H1 (cell line): ENCODE data around the gene PPCDC. TPM values are rescaled to one million over a fixed set of nuclear protein-coding genes. Genes with fewer than 3 reads are reported as not detected.
A peak's percentile ranks its signal among the peaks of the same experiment; 100 is the strongest.

Experiments
- BACH1 ChIP-seq: IDR thresholded peaks from 2 replicates; pipeline ENCODE4 v1.6.1; 2012; ENCODE audit warnings: low read length, improper control_type of control experiment
- KDM4A ChIP-seq: IDR thresholded peaks from one replicate; pipeline ENCODE4 v1.7.1; 2012; ENCODE audit warnings: low read depth, mild to moderate bottlenecking, moderate library complexity, low read length, inconsistent platforms; ENCODE audit not compliant: severe bottlenecking
- SUZ12 ChIP-seq: fragments of 200-600 bp; sonication (generic); IDR thresholded peaks from 2 replicates; pipeline ENCODE4 v1.6.1; 2012; ENCODE audit warnings: mild to moderate bottlenecking, inconsistent platforms, low read length, moderate library complexity, mixed read lengths
- TEAD4 ChIP-seq: IDR thresholded peaks from 2 replicates; pipeline ENCODE4 v1.6.1; 2012; ENCODE audit warnings: low read depth, low read length, inconsistent platforms, mixed read lengths
- polyA plus RNA-seq, 7 experiments: library from polyadenylated mRNA; depleted of rRNA in 3 of 7; stranded (reverse) in 5 of 7; unstranded in 2 of 7; fragments of >200 nt in 5 of 7; fragments of 200-250 nt in 2 of 7; gene quantifications; 1 replicate in 5 of 7; 2 replicates in 1 of 7; 4 replicates in 1 of 7; pipeline versions ENCODE4 v1.2.1 to v1.2.3, GENCODE V29; 2011 to 2013; ENCODE audit warnings: missing spikeins in 2 of 7, mixed read lengths in 2 of 7
- total RNA-seq: library from RNA; stranded (reverse); fragmentation: NEBNext Ultra II Directional; extraction: Animal tissue kit (Norgen Biotek cat#: 25700); gene quantifications from 2 replicates; pipeline ENCODE4 v1.2.1, GENCODE V29; 2021

PPCDC gene
- total and polyA plus RNA-seq, 2 of the 8 experiments (the other 6 are each of a cell fraction or from before 2014, with no cell fraction given), result 11.3 to 29.7 TPM

DNA sequence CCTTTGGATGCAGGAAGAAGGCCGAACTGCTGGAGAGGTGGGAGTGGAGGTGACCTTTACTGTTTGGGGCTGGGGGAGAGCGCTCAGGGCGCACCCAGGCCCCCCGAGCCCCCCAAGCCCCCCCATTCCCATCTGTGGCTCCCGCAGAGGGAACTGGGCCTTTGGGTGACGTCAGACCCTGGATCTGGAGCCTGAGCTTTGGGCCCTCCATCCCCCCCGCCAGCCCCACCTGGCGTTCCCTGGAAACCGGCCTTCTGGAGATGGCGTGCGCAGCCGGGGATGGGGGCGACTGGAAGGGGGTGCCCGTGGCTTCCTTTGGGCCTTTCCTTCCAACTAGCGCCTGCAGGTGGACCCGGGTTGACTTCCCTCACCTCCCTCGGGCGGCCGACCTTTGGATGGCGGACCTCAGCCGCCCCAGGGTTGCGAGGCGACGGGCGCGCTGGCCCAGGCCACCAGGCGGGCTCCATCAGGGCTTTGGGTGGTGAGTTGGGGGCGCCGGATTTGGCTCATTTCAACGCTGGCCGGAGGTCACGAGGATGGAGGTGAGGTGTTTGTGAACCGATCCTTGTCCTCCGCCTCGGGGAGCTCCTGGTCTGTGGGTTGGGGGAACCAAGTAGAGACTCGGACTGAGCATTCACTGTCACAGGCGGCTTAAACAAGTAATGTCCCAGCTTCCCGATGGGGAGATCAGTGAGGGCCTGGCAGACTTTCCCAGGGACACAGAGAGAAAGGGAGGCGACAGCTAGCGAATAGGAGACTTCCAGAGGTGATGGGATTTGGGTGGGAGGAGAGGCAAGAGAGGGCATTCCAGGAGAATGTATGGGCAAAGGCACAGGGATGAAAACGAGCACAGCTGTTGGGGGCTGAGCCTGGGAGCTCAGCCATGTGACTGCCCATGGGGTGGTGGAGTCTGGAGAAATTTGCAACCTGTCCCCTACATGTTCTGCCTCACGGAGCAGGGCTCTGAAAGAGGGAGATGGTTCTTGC lies 27.3 kb upstream of the PPCDC start (continued):
- TF ChIP-seq SUZ12, result no peak
- TF ChIP-seq TEAD4, result 0 out of 2 replicates have a peak, but pooled peaks have one; percentile 3
- no peak for TF ChIP-seq BACH1
- TF ChIP-seq KDM4A, result peak; percentile 18
